Panc1 (cell line): Measurements from ENCODE around the gene SDCBP2.

Source experiments
- CTCF ChIP-seq: fragments of 450-650 bp; IDR thresholded peaks from 2 replicates; pipeline ENCODE4 v1.5.1; 2017; ENCODE audit warnings: mild to moderate bottlenecking
- POLR2AphosphoS5 ChIP-seq: IDR thresholded peaks from 2 replicates; pipeline ENCODE4 v1.6.1; 2012; ENCODE audit warnings: mild to moderate bottlenecking, low read depth, low read length, moderate library complexity
- SIN3A ChIP-seq: IDR thresholded peaks from 2 replicates; pipeline ENCODE4 v1.6.1; 2012; ENCODE audit warnings: low read depth, mild to moderate bottlenecking, low read length, moderate library complexity, borderline replicate concordance; ENCODE audit not compliant: insufficient read depth
- TCF7L2 ChIP-seq: IDR thresholded peaks from 2 replicates; pipeline ENCODE4 v1.6.1; 2011; ENCODE audit warnings: mild to moderate bottlenecking, low read depth, low read length, inconsistent platforms

- TF ChIP-seq CTCF (no peak), SIN3A (no peak), POLR2AphosphoS5 (no peak), TCF7L2 (no peak)
These were observed 4.8 kb upstream of the SDCBP2 start for GRCh38 chr20:1333462-1334369.
